K562 (cell line): Measurements from ENCODE around the gene TFEB. TPM values are rescaled to one million over a fixed set of nuclear protein-coding genes. Genes with fewer than 3 reads are reported as not detected.

Experiments used
- ATAC-seq: fragments of 200-7000 bp; cut with Tn5 transposase; 3 replicates; pipeline ENCODE4 v1.9.1; 2020; ENCODE audit warnings: moderate library complexity
- BruUV-seq: library from RNA; stranded (reverse); fragments of 400-500 nt; replicated peaks from 2 replicates; lab custom pipeline; 2021; lab: Mats Ljungman, UMichigan
- CTCF ChIA-PET: fragments of 300-600 bp; formaldehyde crosslinking; extraction: SDS; loops from one replicate; lab custom pipeline; 2021; ENCODE audit warnings: low intra/inter-chr PET ratio; lab: Yijun Ruan, JAX
- POLR2A ChIA-PET: fragments of 300-600, 350-650 bp; sonication (Branson Sonifier 250); formaldehyde crosslinking; extraction: SDS; loops from one replicate; lab custom pipeline; 2021; ENCODE audit warnings: antibody characterized with exemption, inconsistent platforms; lab: Yijun Ruan, JAX
- DNase-seq, 4 experiments: peaks; one replicate each; pipeline versions ENCODE4 v3.0.0 to v3.0.0-alpha.2; 2011 to 2018; ENCODE audit warnings: low spot score in 3 of 4, mixed read lengths in 3 of 4; ENCODE audit errors: extremely low read depth in 1 of 4
- FAIRE-seq: peaks from 2 replicates; lab custom pipeline; 2011; peaks lifted over from hg19 to GRCh38; lab: Jason Lieb, UNC
- H2AFZ ChIP-seq: 2 replicates; pipeline ENCODE4 v1.6.0; 2011; ENCODE audit warnings: low read depth, low read length, control low read depth, inconsistent platforms
- H3K27ac ChIP-seq: fragments of 200-600 bp; 3 replicates; pipeline ENCODE4 v1.8.0; 2011; ENCODE audit warnings: low read depth, mild to moderate bottlenecking, control low read depth, inconsistent platforms, low read length, moderate library complexity, mixed read lengths; ENCODE audit errors: extremely low read depth
- H3K27me3 ChIP-seq, 2 experiments: fragments of 300-600 bp in 1 of 2; 2 replicates in 1 of 2; 3 replicates in 1 of 2; pipeline versions ENCODE4 v1.6.0 to v1.8.0; 2011; ENCODE audit warnings: inconsistent platforms in 2 of 2, low read length in 2 of 2, mild to moderate bottlenecking in 1 of 2, mixed read lengths in 1 of 2, moderate library complexity in 1 of 2; ENCODE audit not compliant: control insufficient read depth in 2 of 2, insufficient read depth in 2 of 2
- H3K36me3 ChIP-seq: fragments of 300-600 bp; 3 replicates; pipeline ENCODE4 v1.8.0; 2011; ENCODE audit warnings: mild to moderate bottlenecking, low read length, inconsistent platforms; ENCODE audit not compliant: control insufficient read depth, insufficient read depth
- H3K4me1 ChIP-seq, 2 experiments: fragments of 200-600 bp in 1 of 2; replicated peaks in 1 of 2; 2 replicates in 1 of 2; 3 replicates in 1 of 2; pipeline versions ENCODE4 v1.5.1 to v1.8.0; 2011; ENCODE audit warnings: inconsistent platforms in 2 of 2, low read length in 2 of 2, mild to moderate bottlenecking in 1 of 2, mixed read lengths in 1 of 2, moderate library complexity in 1 of 2; ENCODE audit not compliant: control insufficient read depth in 2 of 2, insufficient read depth in 2 of 2
- H3K4me2 ChIP-seq: 2 replicates; pipeline ENCODE4 v1.6.1; 2011; ENCODE audit warnings: low read length, control low read depth, inconsistent platforms, mixed read lengths; ENCODE audit not compliant: insufficient read depth
- H3K4me3 ChIP-seq: fragments of 200-600 bp; sonication (generic), shearing (Covaris generic); 2 replicates; pipeline ENCODE4 v1.5.1; 2016; ENCODE audit warnings: control low read depth, inconsistent platforms
- H3K79me2 ChIP-seq: fragments of 200-600 bp; 3 replicates; pipeline ENCODE4 v1.8.0; 2011; ENCODE audit warnings: low read length, inconsistent platforms; ENCODE audit not compliant: control insufficient read depth, insufficient read depth
- H3K9ac ChIP-seq, 2 experiments: 2 replicates each; pipeline versions ENCODE4 v1.6.0 to v1.6.1; 2011; ENCODE audit warnings: low read depth in 2 of 2, low read length in 2 of 2, control low read depth in 1 of 2, inconsistent platforms in 1 of 2, mild to moderate bottlenecking in 1 of 2, mixed read lengths in 1 of 2; ENCODE audit not compliant: insufficient read depth in 1 of 2
- H3K9me1 ChIP-seq: one replicate; pipeline ENCODE4 v1.6.0; 2011; ENCODE audit warnings: inconsistent platforms, mild to moderate bottlenecking, low read length, moderate library complexity; ENCODE audit not compliant: control insufficient read depth, insufficient read depth
- H3K9me3 ChIP-seq: replicated peaks from 2 replicates; pipeline ENCODE4 v1.5.1; 2011; ENCODE audit warnings: low read depth, low read length, inconsistent platforms; ENCODE audit not compliant: control insufficient read depth, insufficient read depth
- H4K20me1 ChIP-seq: replicated peaks from 2 replicates; pipeline ENCODE4 v1.6.1; 2011; ENCODE audit warnings: low read length, inconsistent platforms, mixed read lengths; ENCODE audit not compliant: control insufficient read depth, insufficient read depth
- BMI1 ChIP-seq: fragments of 150-350 bp; IDR thresholded peaks from 2 replicates; pipeline ENCODE4 v1.6.1; 2014; ENCODE audit warnings: low read length
- CSDE1 ChIP-seq, 2 experiments: fragments of 450-650 bp; IDR thresholded peaks; 2 replicates each; pipeline ENCODE4 v1.6.1; 2016; ENCODE audit warnings: mild to moderate bottlenecking in 1 of 2
- FOS ChIP-seq: IDR thresholded peaks from 3 replicates; pipeline ENCODE4 v1.6.1; 2011; ENCODE audit not compliant: insufficient read length; ENCODE audit errors: extremely low read depth
- HSF4 ChIP-seq: fragments of 250-450 bp; sonication (Bioruptor Pico); IDR thresholded peaks from 2 replicates; pipeline ENCODE4 v2.1.2; 2022; ENCODE audit warnings: mild to moderate bottlenecking, moderate library complexity, borderline replicate concordance
- LARP7 ChIP-seq: fragments of 450-650 bp; IDR thresholded peaks from 2 replicates; pipeline ENCODE4 v1.6.1; 2016
- MCM3 ChIP-seq: fragments of 450-650 bp; IDR thresholded peaks from 2 replicates; pipeline ENCODE4 v1.6.1; 2016
- NFATC3 ChIP-seq: fragments of 450-650 bp; IDR thresholded peaks from 2 replicates; pipeline ENCODE4 v1.6.1; 2017; ENCODE audit warnings: mild to moderate bottlenecking
- XRCC5 ChIP-seq: fragments of 200-400 bp; formaldehyde crosslinking; IDR thresholded peaks from 2 replicates; pipeline ENCODE4 v1.6.1; 2017; ENCODE audit warnings: low read depth, mild to moderate bottlenecking, low read length
- ZNF561 ChIP-seq: fragments of 450-650 bp; formaldehyde crosslinking; conservative IDR thresholded peaks from 2 replicates; pipeline ENCODE4 v1.4.0; 2020; ENCODE audit warnings: mild to moderate bottlenecking, moderate library complexity
- ZNF584 ChIP-seq: fragments of 200-800 bp; sonication (Bioruptor generic); IDR thresholded peaks from 2 replicates; pipeline ENCODE4 v1.6.1; 2016; ENCODE audit warnings: low read depth, mild to moderate bottlenecking, missing genetic modification characterization, missing compliant biosample characterization
- WGBS: fragments of 100-300 bp; shearing (Covaris generic); methylation state at CpG from one replicate; pipeline ENCODE4 v1.1.6; 2016; ENCODE audit warnings: low coverage, mixed read lengths; ENCODE audit not compliant: insufficient coverage; ENCODE audit errors: missing lambda C conversion rate; 5-methylcytosine and 5-hydroxymethylcytosine counted together
- in situ Hi-C: fragments of 300-500 bp; cut with MboI; formaldehyde crosslinking; loops from 4 replicates; pipeline ENCODE4 v1.15.0; 2018; ENCODE audit warnings: inconsistent platforms, mixed read lengths
- intact Hi-C: fragments of 100-400 bp; cut with micrococcal nuclease; formaldehyde crosslinking; loops from 2 replicates; pipeline ENCODE4 v1.14.2; 2022
- polyA plus RNA-seq, 8 experiments: library from polyadenylated mRNA; depleted of rRNA in 4 of 8; stranded (reverse) in 5 of 8; unstranded in 3 of 8; fragments of >200 nt; fragmentation: Nextera tagmentation in 2 of 8; fragmentation: Illumina TruSeq in 1 of 8; extraction: Ambion mirVana in 2 of 8; extraction: Trizol in 1 of 8; gene quantifications; 2 replicates each; pipeline versions ENCODE4 v1.2.1 to v1.2.3, GENCODE V29; 2011 to 2014; ENCODE audit warnings: inconsistent platforms in 1 of 8, missing spikeins in 1 of 8
- total RNA-seq, 7 experiments: library from RNA; depleted of rRNA in 6 of 7; stranded (reverse); fragments of >200 nt in 6 of 7; fragmentation: Illumina TruSeq in 2 of 7; extraction: Trizol in 2 of 7; gene quantifications; 2 replicates each; pipeline versions ENCODE4 v1.2.1 to v1.2.3, GENCODE V29; 2011 to 2021; ENCODE audit warnings: low replicate concordance in 1 of 7

Gene TFEB
- total and polyA plus RNA-seq, 9 of the 15 experiments (the other 6 are each of a cell fraction or from before 2014, with no cell fraction given) = 0.04 to 4.7 (median 2.0) TPM

GRCh38 chr6:41684311-41685180, 50.9 kb downstream of the TFEB start:
- no peaks in the 10 kb centered on the region for H3K9me3 ChIP-seq
- no peak overlapping the region for H3K27ac ChIP-seq
- no peak overlapping the region for H3K4me3 ChIP-seq
- no peak for DNase-seq
- H2AFZ ChIP-seq = no peak overlapping the region
- H3K9ac ChIP-seq = no peak overlapping the region
- in situ Hi-C loops = loop anchor here (5.0 kb wide), 2 partner anchors 82 to 312 kb away; no protein-coding TSS in a partner anchor
- ChIA-PET POLR2A (interaction anchor here (0.6 to 1.5 kb wide), 5 partner anchors 9 to 351 kb away, joined by 3 to 4 read pairs (median 3); no protein-coding TSS in a partner anchor), CTCF (interaction anchor here (1.3 to 3.9 kb wide), 8 partner anchors 82 to 378 kb away, joined by 4 to 150 read pairs (median 9); partner anchors contain the start of gene FRS3)
- no peak for ATAC-seq
- WGBS = 9% methylated on average over 23 of the region's 25 CpGs
- FAIRE-seq = no peak
- intact Hi-C loops = no loop called here
- H4K20me1 ChIP-seq = peaks cover 8% of the 10 kb centered on the region; the same call in 1 of the 2 replicates
- no peaks in the 10 kb centered on the region for H3K9me1 ChIP-seq
- H3K79me2 ChIP-seq = no peaks in the 10 kb centered on the region
- H3K36me3 ChIP-seq = no peaks in the 10 kb centered on the region
- peaks cover 6 to 27% of the 10 kb centered on the region in 2 experiments; a peak in 4 of 5 replicates for H3K27me3 ChIP-seq
- BruUV-seq = no TSS peak
- H3K4me1 ChIP-seq = peaks cover 0 to 15% of the 10 kb centered on the region in 2 experiments; a peak in 2 of 5 replicates
- no peak overlapping the region for H3K4me2 ChIP-seq
- no peak for TF ChIP-seq MCM3
- no peak for TF ChIP-seq FOS
- no peak for TF ChIP-seq ZNF584 (CRISPR knock-in tag)
- TF ChIP-seq ZNF561 = no peak
- TF ChIP-seq NFATC3 = no peak
- no peak for TF ChIP-seq BMI1
- TF ChIP-seq LARP7 = no peak
- TF ChIP-seq HSF4 = no peak
- TF ChIP-seq XRCC5 = no peak
- no peak for TF ChIP-seq CSDE1 (IDR thresholded peaks at IDR 0.05)
- TF ChIP-seq, all 486 proteins: peak for 0
